ENCODE measurements around the gene PTPRE.

GRCh38 chr10:128070721-128071416 is 164.0 kb downstream of the PTPRE start:
- TF ChIP-seq TAF1 (IDR thresholded peaks at IDR 0.05; ENCODE audit: low read depth, low read length) (no peak), POLR2A (IDR thresholded peaks at IDR 0.05; ENCODE audit: low read depth, low read length) (no peak), POLR2AphosphoS5 (IDR thresholded peaks at IDR 0.05; ENCODE audit: low read depth, low read length) (no peak), PAX5 (IDR thresholded peaks at IDR 0.05; ENCODE audit: insufficient read depth, low read length, severe bottlenecking) (no peak), POU2F2 (IDR thresholded peaks at IDR 0.05; ENCODE audit: low read depth, low read length) (no peak)
